T-helper 9 cell (primary cell): ENCODE measurements around the gene EEF2.

Experiments used
- DNase-seq: peaks from one replicate; pipeline ENCODE4 v3.0.0-alpha.2; 2020
- total RNA-seq, 2 donors: gene quantifications; one replicate each; lab custom pipeline; 2026; lab: John Stamatoyannopoulos, UW

EEF2 gene
- total RNA-seq = 3,399 to 3,453 reads per million in 2 donors

- peak; percentile 87 for DNase-seq
Observed at GRCh38 chr19:3984908-3985642, at the start of gene EEF2. Gene EEF2, minus strand, starts transcription at chr19:3985463. Its CDS starts 83 bp downstream, at chr19:3985380.

GRCh38 chr19:4034048-4035017 lies 49.1 kb upstream of the EEF2 start:
- DNase-seq = no peak

- no peak for DNase-seq
Observed at GRCh38 chr19:4033028-4033956, 48.0 kb upstream of the EEF2 start.

- no peak for DNase-seq
Observed at GRCh38 chr19:4032436-4032835, 47.2 kb upstream of the EEF2 start.

GRCh38 chr19:4031420-4031819 lies 46.2 kb upstream of the EEF2 start:
- no peak for DNase-seq

GRCh38 chr19:4030981-4031380 lies 45.7 kb upstream of the EEF2 start:
- no peak for DNase-seq

- DNase-seq = no peak
Observed at GRCh38 chr19:4030552-4030951, 45.3 kb upstream of the EEF2 start.

GRCh38 chr19:4029247-4029614 lies 44.0 kb upstream of the EEF2 start:
- DNase-seq = no peak

GRCh38 chr19:4028334-4029246 lies 43.3 kb upstream of the EEF2 start:
- no peak for DNase-seq

GRCh38 chr19:4027146-4027545 lies 41.9 kb upstream of the EEF2 start:
- no peak for DNase-seq

- no peak for DNase-seq
Observed at GRCh38 chr19:4025317-4025716, 40.1 kb upstream of the EEF2 start.

GRCh38 chr19:4023600-4024398 lies 38.5 kb upstream of the EEF2 start:
- no peak for DNase-seq

- DNase-seq = no peak
Observed at GRCh38 chr19:4019578-4019977, 34.3 kb upstream of the EEF2 start.

- DNase-seq = no peak
Observed at GRCh38 chr19:4018775-4019504, 33.7 kb upstream of the EEF2 start.

- DNase-seq = no peak
Observed at GRCh38 chr19:4018140-4018613, 32.9 kb upstream of the EEF2 start.

- no peak for DNase-seq
Observed at GRCh38 chr19:4016903-4017638, 31.8 kb upstream of the EEF2 start.

- no peak for DNase-seq
Observed at GRCh38 chr19:4016486-4016885, 31.2 kb upstream of the EEF2 start.

GRCh38 chr19:4015705-4016402 lies 30.6 kb upstream of the EEF2 start:
- DNase-seq = no peak
